NB4 (cell line): Measurements from ENCODE around the gene SLC29A3.

Experiments
- CTCF ChIP-seq: IDR thresholded peaks from one replicate; pipeline ENCODE4 v1.5.1; 2012; ENCODE audit warnings: low read depth, low read length
- MAX ChIP-seq: IDR thresholded peaks from 2 replicates; pipeline ENCODE4 v1.6.1; 2011; ENCODE audit warnings: low read depth, low read length
- MYC ChIP-seq: IDR thresholded peaks from 2 replicates; pipeline ENCODE4 v1.6.1; 2011; ENCODE audit warnings: low read depth, low read length
- POLR2A ChIP-seq: IDR thresholded peaks from 2 replicates; pipeline ENCODE4 v1.6.1; 2011; ENCODE audit warnings: mild to moderate bottlenecking; ENCODE audit not compliant: insufficient read length; ENCODE audit errors: extremely low read depth

GRCh38 chr10:71304914-71305313 is 14.1 kb upstream of the SLC29A3 start:
- TF ChIP-seq CTCF (no peak), MAX (no peak), POLR2A (no peak), MYC (no peak)
